Osteoblast (primary cell): ENCODE measurements around the gene VANGL1. TPM values are rescaled to one million over a fixed set of nuclear protein-coding genes. Genes with fewer than 3 reads are reported as not detected.
"Not testable (repeated sequence)": the region's sequence is repeated elsewhere in the genome, so short reads cannot be mapped to it uniquely, and the experiment has no call there.

Experiments
- DNase-seq: peaks from one replicate; pipeline ENCODE4 v3.0.0; 2011; ENCODE audit warnings: low spot score, mixed read lengths; ENCODE audit not compliant: insufficient read length; ENCODE audit errors: missing footprints
- H2AFZ ChIP-seq: 2 replicates; pipeline ENCODE4 v1.6.0; 2011; ENCODE audit warnings: mild to moderate bottlenecking, low read length
- H3K27ac ChIP-seq: 2 replicates; pipeline ENCODE4 v1.5.1; 2011; ENCODE audit warnings: mild to moderate bottlenecking, low read depth, low read length, moderate library complexity
- H3K27me3 ChIP-seq: 2 replicates; pipeline ENCODE4 v1.6.0; 2012; ENCODE audit warnings: mild to moderate bottlenecking, control low read depth, inconsistent platforms, low read length, moderate library complexity; ENCODE audit not compliant: insufficient read depth
- H3K36me3 ChIP-seq: 2 replicates; pipeline ENCODE4 v1.5.1; 2011; ENCODE audit warnings: mild to moderate bottlenecking, low read length, control low read depth, moderate library complexity; ENCODE audit not compliant: insufficient read depth
- H3K4me1 ChIP-seq: 2 replicates; pipeline ENCODE4 v1.5.1; 2011; ENCODE audit warnings: mild to moderate bottlenecking, low read length, control low read depth, moderate library complexity; ENCODE audit not compliant: insufficient read depth
- H3K4me2 ChIP-seq: 2 replicates; pipeline ENCODE4 v1.6.0; 2011; ENCODE audit warnings: mild to moderate bottlenecking, low read length; ENCODE audit not compliant: insufficient read depth
- H3K4me3 ChIP-seq: fragments of 200-600 bp; sonication (generic); 3 replicates; pipeline ENCODE4 v1.5.1; 2012; ENCODE audit warnings: mild to moderate bottlenecking, low read length, inconsistent platforms; ENCODE audit not compliant: insufficient read depth
- H3K79me2 ChIP-seq: 2 replicates; pipeline ENCODE4 v1.6.0; 2012; ENCODE audit warnings: mild to moderate bottlenecking, low read length, control low read depth, inconsistent platforms; ENCODE audit not compliant: insufficient read depth
- H3K9me3 ChIP-seq: 2 replicates; pipeline ENCODE4 v1.5.1; 2011; ENCODE audit warnings: low read depth, low read length, control low read depth
- H4K20me1 ChIP-seq: 2 replicates; pipeline ENCODE4 v1.6.0; 2012; ENCODE audit warnings: mild to moderate bottlenecking, low read length, control low read depth; ENCODE audit not compliant: insufficient read depth
- total RNA-seq: library from RNA; depleted of rRNA; stranded (reverse); fragments of >200 nt; gene quantifications from 2 replicates; pipeline ENCODE4 v1.2.3, GENCODE V29; 2012
- TF ChIP-seq, protein P1 (sequence below): IDR thresholded peaks from 2 replicates; pipeline ENCODE4 v1.5.1; 2011; ENCODE audit warnings: mild to moderate bottlenecking, low read depth, low read length, moderate library complexity; ENCODE audit errors: extremely low read depth

Gene VANGL1
- total RNA-seq, 1 donor = 11.2 TPM

DNA sequence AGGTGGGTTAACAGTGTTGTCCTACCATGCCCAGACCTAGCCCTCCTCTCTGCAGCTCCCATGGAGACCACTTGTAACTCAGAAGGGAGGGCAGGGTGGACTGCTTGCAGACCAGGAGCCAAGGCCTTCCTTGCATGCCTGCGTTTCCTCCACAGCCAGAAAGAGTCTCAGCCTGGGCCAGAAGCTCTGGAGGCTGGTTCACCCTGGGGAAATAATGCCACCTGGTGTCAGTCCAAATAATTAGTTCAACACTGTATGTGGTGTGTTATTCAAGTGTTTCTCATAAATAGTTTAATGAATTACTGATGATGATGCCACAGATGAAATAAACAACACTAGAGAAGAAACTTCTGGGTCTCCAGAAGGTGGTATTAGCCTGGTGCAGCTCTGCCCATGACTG, 16.9 kb upstream of the VANGL1 start:
- Histone ChIP-seq H3K27ac (no peak overlapping the region), H4K20me1 (no peaks in the 10 kb centered on the region), H2AFZ (no peak overlapping the region), H3K36me3 (no peaks in the 10 kb centered on the region), H3K4me3 (no peak overlapping the region), H3K4me1 (no peaks in the 10 kb centered on the region), H3K79me2 (no peaks in the 10 kb centered on the region), H3K4me2 (no peak overlapping the region), H3K27me3 (peaks cover 2% of the 10 kb centered on the region), H3K9me3 (no peaks in the 10 kb centered on the region)
- TF ChIP-seq, protein P1, sequence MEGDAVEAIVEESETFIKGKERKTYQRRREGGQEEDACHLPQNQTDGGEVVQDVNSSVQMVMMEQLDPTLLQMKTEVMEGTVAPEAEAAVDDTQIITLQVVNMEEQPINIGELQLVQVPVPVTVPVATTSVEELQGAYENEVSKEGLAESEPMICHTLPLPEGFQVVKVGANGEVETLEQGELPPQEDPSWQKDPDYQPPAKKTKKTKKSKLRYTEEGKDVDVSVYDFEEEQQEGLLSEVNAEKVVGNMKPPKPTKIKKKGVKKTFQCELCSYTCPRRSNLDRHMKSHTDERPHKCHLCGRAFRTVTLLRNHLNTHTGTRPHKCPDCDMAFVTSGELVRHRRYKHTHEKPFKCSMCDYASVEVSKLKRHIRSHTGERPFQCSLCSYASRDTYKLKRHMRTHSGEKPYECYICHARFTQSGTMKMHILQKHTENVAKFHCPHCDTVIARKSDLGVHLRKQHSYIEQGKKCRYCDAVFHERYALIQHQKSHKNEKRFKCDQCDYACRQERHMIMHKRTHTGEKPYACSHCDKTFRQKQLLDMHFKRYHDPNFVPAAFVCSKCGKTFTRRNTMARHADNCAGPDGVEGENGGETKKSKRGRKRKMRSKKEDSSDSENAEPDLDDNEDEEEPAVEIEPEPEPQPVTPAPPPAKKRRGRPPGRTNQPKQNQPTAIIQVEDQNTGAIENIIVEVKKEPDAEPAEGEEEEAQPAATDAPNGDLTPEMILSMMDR = no peak
- DNase-seq = no peak

- no peaks in the 10 kb centered on the region for H3K9me3 ChIP-seq
- H3K4me2 ChIP-seq = no peak overlapping the region
- no peaks in the 10 kb centered on the region for H3K36me3 ChIP-seq
- H3K4me1 ChIP-seq = no peaks in the 10 kb centered on the region
- no peak overlapping the region for H3K27ac ChIP-seq
- H3K27me3 ChIP-seq = peaks cover 22% of the 10 kb centered on the region
- DNase-seq = peak; percentile 54
- H3K4me3 ChIP-seq = no peak overlapping the region
- H3K79me2 ChIP-seq = no peaks in the 10 kb centered on the region
- H2AFZ ChIP-seq = no peak overlapping the region
- TF ChIP-seq, protein P1 = no peak
- H4K20me1 ChIP-seq = no peaks in the 10 kb centered on the region
Measured at GRCh38 chr1:115630342-115630741, 11.4 kb upstream of the VANGL1 start.

DNA sequence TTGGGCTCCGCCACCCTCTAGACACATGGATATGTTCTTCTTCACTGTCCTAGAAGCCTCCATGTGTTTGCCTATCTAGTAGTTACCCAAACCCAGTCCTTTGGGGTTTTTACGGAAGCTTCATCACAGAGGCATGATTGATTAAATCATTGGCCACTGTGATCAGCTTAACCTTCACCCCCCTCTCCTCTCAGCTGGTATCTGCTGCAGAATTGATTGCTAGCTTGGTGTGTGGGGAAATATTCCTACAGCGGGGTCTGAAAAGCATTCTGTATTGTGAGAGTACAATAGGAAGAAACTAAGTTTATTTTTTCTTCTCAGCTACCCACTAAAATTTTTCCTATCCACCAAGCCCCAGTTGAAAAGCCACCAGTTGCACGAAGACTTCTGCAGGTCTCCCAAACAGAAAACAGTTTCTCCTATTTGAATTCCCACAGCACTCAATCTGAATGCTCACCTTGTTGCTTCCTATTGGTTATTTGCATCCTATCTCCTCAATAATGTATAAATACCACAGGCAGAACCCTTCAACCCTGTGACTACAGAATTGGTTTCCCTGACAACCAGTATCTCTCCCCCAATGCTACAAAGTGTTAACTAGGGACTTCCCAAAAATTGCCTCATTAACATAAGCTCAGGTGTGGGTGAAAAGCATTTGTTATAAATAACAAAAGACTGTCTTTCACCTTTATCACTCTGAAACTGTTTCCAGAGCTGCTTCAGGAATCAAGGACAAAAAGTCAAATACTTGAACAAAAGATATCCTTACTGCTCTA, 9.3 kb upstream of the VANGL1 start:
- Histone ChIP-seq H3K9me3 (no peaks in the 10 kb centered on the region), H3K79me2 (no peaks in the 10 kb centered on the region), H2AFZ (no peak overlapping the region), H4K20me1 (no peaks in the 10 kb centered on the region), H3K4me2 (no peak overlapping the region), H3K27ac (no peak overlapping the region), H3K27me3 (peaks cover 22% of the 10 kb centered on the region), H3K4me3 (no peak overlapping the region), H3K36me3 (no peaks in the 10 kb centered on the region), H3K4me1 (no peaks in the 10 kb centered on the region)
- no peak for DNase-seq
- TF ChIP-seq, protein P1 = no peak

- not testable (repeated sequence) for H3K36me3 ChIP-seq, H4K20me1 ChIP-seq, DNase-seq, H3K4me1 ChIP-seq, H2AFZ ChIP-seq, H3K27ac ChIP-seq, H3K79me2 ChIP-seq, H3K4me2 ChIP-seq, H3K9me3 ChIP-seq, H3K4me3 ChIP-seq
- peaks cover 22% of the 10 kb centered on the region for H3K27me3 ChIP-seq
Measured at GRCh38 chr1:115633606-115634005, 8.2 kb upstream of the VANGL1 start.

GRCh38 chr1:115637247-115637646, 4.5 kb upstream of the VANGL1 start:
- H3K27me3 ChIP-seq, DNase-seq, H4K20me1 ChIP-seq, H3K4me2 ChIP-seq, H3K36me3 ChIP-seq, H3K4me1 ChIP-seq, H3K4me3 ChIP-seq, H3K27ac ChIP-seq, H3K9me3 ChIP-seq, H2AFZ ChIP-seq, H3K79me2 ChIP-seq: not testable (repeated sequence)
